Measurements from ENCODE around the gene PTPRK. TPM values are rescaled to one million over a fixed set of nuclear protein-coding genes. Genes with fewer than 3 reads are reported as not detected.

The PTPRK gene
- total and polyA plus RNA-seq, 9 of the 15 experiments (the other 6 are each of a cell fraction or from before 2014, with no cell fraction given) = 0.04 to 0.51 TPM; not detected in 7

GRCh38 chr6:127924440-127924839 is 596.0 kb downstream of the PTPRK start:
- H4K20me1 ChIP-seq (replicated peaks; ENCODE audit: control insufficient read depth, insufficient read depth, low read length) = no peaks in the 10 kb centered on the region
- FAIRE-seq = no peak
- no peak overlapping the region for H3K4me2 ChIP-seq (ENCODE audit: insufficient read depth, low read length)
- no peak for ATAC-seq
- H3K9me3 ChIP-seq (replicated peaks; ENCODE audit: control insufficient read depth, insufficient read depth, low read depth, low read length) = no peaks in the 10 kb centered on the region
- no TSS peak for BruUV-seq (replicated peaks)
- 0% methylated on average over 2 of the region's 2 CpGs for WGBS (ENCODE audit: insufficient coverage, low coverage, missing lambda C conversion rate)
- no peak for DNase-seq (ENCODE audit: extremely low read depth in 1 of 4, low spot score in 3 of 4)
- no peak overlapping the region for H2AFZ ChIP-seq (ENCODE audit: low read depth, low read length)
- TF ChIP-seq AFF1 (IDR thresholded peaks at IDR 0.05; ENCODE audit: low read depth in 1 of 2, partially characterized antibody in 2 of 2) (no peak), SMAD3 (CRISPR knock-in tag; conservative IDR thresholded peaks at IDR 0.05) (no peak), THRA (IDR thresholded peaks at IDR 0.05) (no peak), RB1 (IDR thresholded peaks at IDR 0.05; ENCODE audit: low read depth) (no peak), L3MBTL2 (IDR thresholded peaks at IDR 0.05) (no peak), MECOM (CRISPR knock-in tag; IDR thresholded peaks at IDR 0.05) (no peak), ZNF77 (CRISPR knock-in tag; IDR thresholded peaks at IDR 0.05) (no peak), HDAC8 (tag; IDR thresholded peaks at IDR 0.05) (no peak), MCM5 (IDR thresholded peaks at IDR 0.05; ENCODE audit: low read depth) (no peak), TAF9B (IDR thresholded peaks at IDR 0.05; ENCODE audit: partially characterized antibody) (no peak), ZEB2 (IDR thresholded peaks at IDR 0.05) (no peak)
- H3K9me1 ChIP-seq (ENCODE audit: control insufficient read depth, insufficient read depth, low read length) = no peaks in the 10 kb centered on the region
- CTCF ChIA-PET (ENCODE audit: low intra/inter-chr PET ratio) = no interaction called here
- in situ Hi-C loops (cut with MboI) (no loop called here), intact Hi-C loops (cut with micrococcal nuclease) (no loop called here)
- no peaks in the 10 kb centered on the region for H3K4me1 ChIP-seq (replicated peaks in 1 of 2; ENCODE audit: control insufficient read depth in 2 of 2, insufficient read depth in 2 of 2, low read length in 2 of 2)
- H3K27ac ChIP-seq (ENCODE audit: extremely low read depth, low read depth, low read length) = no peak overlapping the region
- no peaks in the 10 kb centered on the region for H3K36me3 ChIP-seq (ENCODE audit: control insufficient read depth, insufficient read depth, low read length)
- H3K27me3 ChIP-seq (ENCODE audit: control insufficient read depth in 2 of 2, insufficient read depth in 2 of 2, low read length in 2 of 2) = no peaks in the 10 kb centered on the region
- no peaks in the 10 kb centered on the region for H3K79me2 ChIP-seq (ENCODE audit: control insufficient read depth, insufficient read depth, low read length)
- H3K9ac ChIP-seq (ENCODE audit: insufficient read depth in 1 of 2, low read depth in 2 of 2, low read length in 2 of 2) = no peak overlapping the region
- H3K4me3 ChIP-seq = no peak overlapping the region
- POLR2A ChIA-PET = no interaction called here

Data from K562 (cell line).